Vagina (tissue), 2 donors: ENCODE measurements around the gene ATP2A2. TPM values are rescaled to one million over a fixed set of nuclear protein-coding genes. Genes with fewer than 3 reads are reported as not detected.

Experiments
- DNase-seq, 2 donors: peaks; one replicate each; pipeline ENCODE4 v3.0.0-alpha.2; 2017; ENCODE audit errors: extremely low spot score in 2 of 2
- H3K27ac ChIP-seq: fragments of 200-600 bp; sonication (generic); one replicate; pipeline ENCODE4 v1.5.1; 2019
- H3K27me3 ChIP-seq: fragments of 200-600 bp; sonication (generic); one replicate; pipeline ENCODE4 v1.5.1; 2019
- H3K36me3 ChIP-seq, 2 donors: fragments of 200-600 bp; sonication (generic); one replicate each; pipeline ENCODE4 v1.5.1; 2017 to 2019
- H3K4me1 ChIP-seq: fragments of 200-600 bp; sonication (generic); one replicate; pipeline ENCODE4 v1.5.1; 2019
- H3K4me3 ChIP-seq, 2 donors: fragments of 200-600 bp; sonication (generic); 1 replicate in 1 of 2; 2 replicates in 1 of 2; pipeline ENCODE4 v1.5.1; 2016 to 2019
- H3K9me3 ChIP-seq: fragments of 200-600 bp; sonication (generic); one replicate; pipeline ENCODE4 v1.5.1; 2019
- POLR2A ChIP-seq, 2 donors: fragments of 450-650 bp; IDR thresholded peaks; one replicate each; pipeline ENCODE4 v1.6.1; 2017; ENCODE audit warnings: antibody characterized with exemption in 2 of 2, mild to moderate bottlenecking in 2 of 2, moderate library complexity in 2 of 2
- POLR2AphosphoS5 ChIP-seq, 2 donors: sonication (generic); formaldehyde crosslinking; IDR thresholded peaks; one replicate each; pipeline ENCODE4 v1.9.0; 2017; ENCODE audit warnings: antibody characterized with exemption in 2 of 2, mild to moderate bottlenecking in 2 of 2, low read depth in 1 of 2; ENCODE audit not compliant: insufficient read depth in 1 of 2
- intact Hi-C: fragments of 100-400 bp; cut with DNase I; formaldehyde crosslinking; loops from one replicate; pipeline ENCODE4 v1.15.1; 2023
- total RNA-seq: library from RNA; depleted of rRNA; stranded (reverse); fragments of >200 nt; gene quantifications from one replicate; pipeline ENCODE4 v1.2.3, GENCODE V29; 2016
- TF ChIP-seq, protein P1 (sequence below), 3 experiments: fragments of 450-650 bp in 2 of 3; fragments of 200-600 bp in 1 of 3; sonication (generic) in 1 of 3; IDR thresholded peaks; one replicate each; pipeline ENCODE4 v1.5.1; 2017 to 2019; ENCODE audit warnings: antibody characterized with exemption in 3 of 3, mild to moderate bottlenecking in 2 of 3, moderate library complexity in 2 of 3

ATP2A2 gene
- total RNA-seq, 1 donor from 2014 or later: 127 TPM

DNA sequence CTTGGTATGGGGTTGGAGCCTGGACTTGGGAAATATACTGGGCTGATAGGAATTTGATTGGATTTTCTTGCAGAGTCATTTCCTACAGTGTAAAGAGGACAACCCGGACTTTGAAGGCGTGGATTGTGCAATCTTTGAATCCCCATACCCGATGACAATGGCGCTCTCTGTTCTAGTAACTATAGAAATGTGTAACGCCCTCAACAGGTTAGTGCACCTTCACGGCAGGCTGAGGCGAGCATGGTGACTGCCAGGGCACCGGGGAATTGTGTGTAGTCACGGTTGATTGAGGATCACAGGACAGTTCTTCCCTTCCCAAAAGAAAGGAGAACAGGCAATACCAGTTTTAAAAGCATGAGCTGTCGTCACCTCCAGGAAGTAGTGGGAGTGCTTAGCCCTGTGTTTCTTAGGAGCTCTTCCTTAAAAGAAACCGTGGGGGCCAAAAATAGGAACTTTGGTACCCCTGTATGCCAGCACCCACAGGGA lies 64.2 kb downstream of the ATP2A2 start:
- H3K27me3 ChIP-seq: no peaks in the 10 kb centered on the region
- peak in 1 of 2 donors; percentile 92 for DNase-seq
- peaks cover 34% of the 10 kb centered on the region for H3K4me1 ChIP-seq
- H3K4me3 ChIP-seq: no peak overlapping the region
- peak overlapping the region; percentile 77 for H3K27ac ChIP-seq
- peaks cover 0 to 92% of the 10 kb centered on the region in 2 donors for H3K36me3 ChIP-seq
- TF ChIP-seq POLR2AphosphoS5 (IDR thresholded peaks at IDR 0.05; ENCODE audit: insufficient read depth in 1 of 2, low read depth in 1 of 2) (peak in 1 of 2 donors; percentile 81), POLR2A (IDR thresholded peaks at IDR 0.05) (no peak)
- no peaks in the 10 kb centered on the region for H3K9me3 ChIP-seq
- intact Hi-C loops: no loop called here

DNA sequence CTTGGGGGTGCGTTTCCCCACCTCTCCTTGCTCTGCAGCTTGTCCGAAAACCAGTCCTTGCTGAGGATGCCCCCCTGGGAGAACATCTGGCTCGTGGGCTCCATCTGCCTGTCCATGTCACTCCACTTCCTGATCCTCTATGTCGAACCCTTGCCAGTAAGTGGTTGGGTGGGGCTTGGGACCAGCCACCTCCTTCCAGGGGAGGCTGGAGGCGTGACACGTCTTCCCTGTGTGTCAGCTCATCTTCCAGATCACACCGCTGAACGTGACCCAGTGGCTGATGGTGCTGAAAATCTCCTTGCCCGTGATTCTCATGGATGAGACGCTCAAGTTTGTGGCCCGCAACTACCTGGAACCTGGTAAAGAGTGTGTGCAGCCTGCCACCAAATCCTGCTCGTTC lies 64.9 kb downstream of the ATP2A2 start:
- Histone ChIP-seq H3K27me3 (no peaks in the 10 kb centered on the region), H3K9me3 (no peaks in the 10 kb centered on the region), H3K36me3 (peaks cover 0 to 88% of the 10 kb centered on the region in 2 donors), H3K4me1 (peaks cover 34% of the 10 kb centered on the region), H3K4me3 (no peak overlapping the region), H3K27ac (peak overlapping the region; percentile 77)
- intact Hi-C loops: no loop called here
- TF ChIP-seq POLR2AphosphoS5 (IDR thresholded peaks at IDR 0.05; ENCODE audit: insufficient read depth in 1 of 2, low read depth in 1 of 2): no peak
- TF ChIP-seq, protein P1, sequence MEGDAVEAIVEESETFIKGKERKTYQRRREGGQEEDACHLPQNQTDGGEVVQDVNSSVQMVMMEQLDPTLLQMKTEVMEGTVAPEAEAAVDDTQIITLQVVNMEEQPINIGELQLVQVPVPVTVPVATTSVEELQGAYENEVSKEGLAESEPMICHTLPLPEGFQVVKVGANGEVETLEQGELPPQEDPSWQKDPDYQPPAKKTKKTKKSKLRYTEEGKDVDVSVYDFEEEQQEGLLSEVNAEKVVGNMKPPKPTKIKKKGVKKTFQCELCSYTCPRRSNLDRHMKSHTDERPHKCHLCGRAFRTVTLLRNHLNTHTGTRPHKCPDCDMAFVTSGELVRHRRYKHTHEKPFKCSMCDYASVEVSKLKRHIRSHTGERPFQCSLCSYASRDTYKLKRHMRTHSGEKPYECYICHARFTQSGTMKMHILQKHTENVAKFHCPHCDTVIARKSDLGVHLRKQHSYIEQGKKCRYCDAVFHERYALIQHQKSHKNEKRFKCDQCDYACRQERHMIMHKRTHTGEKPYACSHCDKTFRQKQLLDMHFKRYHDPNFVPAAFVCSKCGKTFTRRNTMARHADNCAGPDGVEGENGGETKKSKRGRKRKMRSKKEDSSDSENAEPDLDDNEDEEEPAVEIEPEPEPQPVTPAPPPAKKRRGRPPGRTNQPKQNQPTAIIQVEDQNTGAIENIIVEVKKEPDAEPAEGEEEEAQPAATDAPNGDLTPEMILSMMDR (IDR thresholded peaks at IDR 0.05): no peak
- TF ChIP-seq POLR2A (IDR thresholded peaks at IDR 0.05): no peak
- no peak for DNase-seq

DNA sequence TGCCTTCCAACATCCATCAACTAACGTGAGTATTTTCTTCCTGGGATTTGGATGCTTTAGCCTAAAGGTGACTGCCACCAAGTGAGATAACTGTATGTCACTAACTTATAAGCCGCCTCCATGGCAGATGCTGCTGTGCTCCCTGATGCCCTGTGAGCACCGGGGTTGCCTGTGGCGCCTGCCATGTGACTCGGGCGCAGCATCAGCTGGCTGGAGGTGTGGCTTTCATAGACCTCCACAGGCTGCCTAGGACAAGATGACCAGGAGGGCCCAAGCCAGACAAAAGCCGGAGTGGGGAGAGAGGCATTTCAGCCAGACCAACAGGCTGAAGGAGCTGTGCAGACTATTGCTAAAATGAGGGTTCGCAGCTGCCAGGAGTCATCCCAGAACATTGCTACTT lies 66.7 kb downstream of the ATP2A2 start:
- H3K36me3 ChIP-seq: peaks cover 0 to 70% of the 10 kb centered on the region in 2 donors
- no peaks in the 10 kb centered on the region for H3K27me3 ChIP-seq
- intact Hi-C loops: no loop called here
- H3K27ac ChIP-seq: no peak overlapping the region
- no peak for DNase-seq
- H3K4me3 ChIP-seq: no peak overlapping the region
- TF ChIP-seq, protein P1 (IDR thresholded peaks at IDR 0.05): no peak
- TF ChIP-seq POLR2A (IDR thresholded peaks at IDR 0.05) (no peak), POLR2AphosphoS5 (IDR thresholded peaks at IDR 0.05; ENCODE audit: insufficient read depth in 1 of 2, low read depth in 1 of 2) (no peak)
- H3K4me1 ChIP-seq: peaks cover 34% of the 10 kb centered on the region
- no peaks in the 10 kb centered on the region for H3K9me3 ChIP-seq

DNA sequence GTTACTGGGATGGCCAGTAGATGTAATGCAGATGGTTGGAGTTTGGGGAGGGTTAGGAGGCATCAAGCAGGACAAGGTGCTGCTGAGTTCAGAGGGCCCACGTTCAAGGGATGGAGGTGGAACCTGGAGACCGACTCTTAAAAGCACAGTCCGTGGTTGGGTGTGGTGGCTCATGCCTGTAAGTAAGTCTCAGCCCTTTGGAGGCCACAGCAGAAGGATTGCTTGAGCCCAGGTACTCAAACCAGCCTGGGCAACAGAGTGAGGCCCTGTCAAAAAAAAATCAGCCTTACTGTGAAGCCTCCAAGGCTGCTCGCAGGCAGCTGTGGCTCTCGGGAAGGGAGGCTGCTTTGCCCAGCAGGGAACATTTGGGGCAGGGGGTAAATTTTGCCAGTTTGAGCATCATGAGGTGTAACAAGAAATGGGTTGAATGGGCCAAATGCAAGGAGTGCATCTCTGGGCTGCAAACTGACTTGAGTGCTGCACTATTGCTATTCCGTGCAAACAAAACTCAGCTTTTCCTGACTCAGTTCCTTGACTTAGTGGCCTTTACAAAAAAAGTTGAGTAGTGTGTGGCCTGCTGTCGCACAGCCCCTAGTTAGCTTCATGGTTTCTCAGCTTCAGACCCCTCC lies 67.5 kb downstream of the ATP2A2 start:
- TF ChIP-seq, protein P1 (IDR thresholded peaks at IDR 0.05): no peak
- TF ChIP-seq POLR2AphosphoS5 (IDR thresholded peaks at IDR 0.05; ENCODE audit: insufficient read depth in 1 of 2, low read depth in 1 of 2) (no peak), POLR2A (IDR thresholded peaks at IDR 0.05) (no peak)
- H3K36me3 ChIP-seq: peaks cover 0 to 62% of the 10 kb centered on the region in 2 donors
- peaks cover 34% of the 10 kb centered on the region for H3K4me1 ChIP-seq
- H3K27me3 ChIP-seq: no peaks in the 10 kb centered on the region
- H3K4me3 ChIP-seq: no peak overlapping the region
- intact Hi-C loops: no loop called here
- no peaks in the 10 kb centered on the region for H3K9me3 ChIP-seq
- no peak for DNase-seq
- peak overlapping the region; percentile 46 for H3K27ac ChIP-seq

DNA sequence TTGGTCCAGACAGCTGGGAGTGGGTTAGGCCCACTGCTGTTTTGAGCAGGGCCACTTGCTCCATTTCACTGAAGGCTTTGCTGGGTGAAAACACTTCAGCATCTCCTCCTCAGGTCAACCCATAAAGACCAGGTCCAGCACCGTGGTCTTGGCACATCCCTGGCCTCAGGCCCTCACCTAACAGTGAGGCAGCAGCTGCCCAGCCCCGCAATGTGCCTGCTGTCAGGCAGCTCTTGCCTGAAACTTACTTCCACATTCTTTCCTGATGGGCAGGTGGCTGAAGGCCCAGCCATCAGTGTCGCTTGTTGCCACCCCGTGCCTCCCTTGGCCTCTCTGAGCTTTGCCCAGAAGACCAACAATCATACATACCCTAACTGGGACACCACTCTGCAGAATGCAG lies 68.0 kb downstream of the ATP2A2 start:
- intact Hi-C loops: no loop called here
- Histone ChIP-seq H3K9me3 (no peaks in the 10 kb centered on the region), H3K27me3 (no peaks in the 10 kb centered on the region), H3K4me1 (peaks cover 31% of the 10 kb centered on the region), H3K36me3 (peaks cover 0 to 57% of the 10 kb centered on the region in 2 donors), H3K4me3 (no peak overlapping the region), H3K27ac (peak overlapping the region; percentile 46)
- DNase-seq: no peak
- TF ChIP-seq, protein P1 (IDR thresholded peaks at IDR 0.05): no peak
- peak in 1 of 2 donors; percentile 19 for TF ChIP-seq POLR2AphosphoS5 (IDR thresholded peaks at IDR 0.05; ENCODE audit: insufficient read depth in 1 of 2, low read depth in 1 of 2)
